H9 (cell line): ENCODE measurements around the gene TFB1M. TPM values are rescaled to one million over a fixed set of nuclear protein-coding genes. Genes with fewer than 3 reads are reported as not detected.

Source experiments
- DNase-seq: peaks from one replicate; pipeline ENCODE4 v3.0.0-alpha.2; 2017
- H2AFZ ChIP-seq: one replicate; pipeline ENCODE4 v1.6.1; 2013; ENCODE audit warnings: mild to moderate bottlenecking, low read length, control low read depth, moderate library complexity
- H2AK5ac ChIP-seq: 2 replicates; pipeline ENCODE4 v1.6.1; 2013; ENCODE audit warnings: low read length, control low read depth, mixed read lengths; ENCODE audit not compliant: insufficient read length
- H2BK120ac ChIP-seq: one replicate; pipeline ENCODE4 v1.6.1; 2013; ENCODE audit warnings: low read depth, mild to moderate bottlenecking, low read length, control low read depth, inconsistent platforms; ENCODE audit not compliant: poor library complexity, severe bottlenecking
- H2BK12ac ChIP-seq: 2 replicates; pipeline ENCODE4 v1.6.1; 2013; ENCODE audit warnings: low read length, control low read depth, mixed read lengths, low read depth; ENCODE audit not compliant: insufficient read length
- H2BK15ac ChIP-seq: 2 replicates; pipeline ENCODE4 v1.6.1; 2013; ENCODE audit warnings: low read depth, low read length, control low read depth
- H2BK20ac ChIP-seq: one replicate; pipeline ENCODE4 v1.6.1; 2013; ENCODE audit warnings: low read depth, mild to moderate bottlenecking, low read length, control low read depth, inconsistent platforms; ENCODE audit not compliant: poor library complexity, severe bottlenecking
- H2BK5ac ChIP-seq: 2 replicates; pipeline ENCODE4 v1.6.1; 2013; ENCODE audit warnings: low read length, control low read depth, mixed read lengths; ENCODE audit not compliant: insufficient read length
- H3K14ac ChIP-seq: 2 replicates; pipeline ENCODE4 v1.6.1; 2013; ENCODE audit warnings: low read length, control low read depth; ENCODE audit not compliant: insufficient read depth
- H3K18ac ChIP-seq: 2 replicates; pipeline ENCODE4 v1.6.1; 2013; ENCODE audit warnings: low read depth, mild to moderate bottlenecking, mixed read lengths, low read length, control low read depth; ENCODE audit not compliant: insufficient read length
- H3K23ac ChIP-seq: 2 replicates; pipeline ENCODE4 v1.6.1; 2013; ENCODE audit warnings: low read length, control low read depth, mixed read lengths, low read depth; ENCODE audit not compliant: insufficient read length
- H3K23me2 ChIP-seq: 2 replicates; pipeline ENCODE4 v1.6.1; 2013; ENCODE audit warnings: low read depth, mild to moderate bottlenecking, mixed read lengths, low read length, control low read depth; ENCODE audit not compliant: insufficient read length, poor library complexity, severe bottlenecking
- H3K27ac ChIP-seq: 2 replicates; pipeline ENCODE4 v1.5.1; 2013; ENCODE audit warnings: low read length, control low read depth, mixed read lengths, low read depth; ENCODE audit not compliant: insufficient read length
- H3K27me3 ChIP-seq: 2 replicates; pipeline ENCODE4 v1.6.1; 2013; ENCODE audit warnings: low read length, control low read depth, inconsistent platforms; ENCODE audit not compliant: insufficient read depth
- H3K4ac ChIP-seq: 2 replicates; pipeline ENCODE4 v1.6.1; 2013; ENCODE audit warnings: low read depth, mild to moderate bottlenecking, control low read depth, inconsistent platforms, low read length, moderate library complexity
- H3K4me1 ChIP-seq: 2 replicates; pipeline ENCODE4 v1.6.1; 2013; ENCODE audit warnings: low read length, control low read depth, inconsistent platforms; ENCODE audit not compliant: insufficient read depth
- H3K4me2 ChIP-seq: 2 replicates; pipeline ENCODE4 v1.6.1; 2013; ENCODE audit warnings: low read length, control low read depth, mixed read lengths; ENCODE audit not compliant: insufficient read length, insufficient read depth
- H3K56ac ChIP-seq: 2 replicates; pipeline ENCODE4 v1.6.1; 2013; ENCODE audit warnings: low read depth, mild to moderate bottlenecking, mixed read lengths, low read length, control low read depth; ENCODE audit not compliant: insufficient read length
- H3K79me1 ChIP-seq: 2 replicates; pipeline ENCODE4 v1.6.1; 2013; ENCODE audit warnings: low read depth, mild to moderate bottlenecking, moderate library complexity, low read length, control low read depth, inconsistent platforms; ENCODE audit not compliant: insufficient read depth, poor library complexity, severe bottlenecking
- H3K79me2 ChIP-seq: 2 replicates; pipeline ENCODE4 v1.6.1; 2013; ENCODE audit warnings: low read length, control low read depth, inconsistent platforms; ENCODE audit not compliant: insufficient read depth
- H3K9ac ChIP-seq: 2 replicates; pipeline ENCODE4 v1.6.1; 2013; ENCODE audit warnings: low read length, control low read depth, mixed read lengths; ENCODE audit not compliant: insufficient read length; ENCODE audit errors: extremely low read depth
- H3K9me3 ChIP-seq: one replicate; pipeline ENCODE4 v1.6.1; 2013; ENCODE audit warnings: low read depth, low read length, inconsistent platforms; ENCODE audit not compliant: control insufficient read depth
- H3T11ph ChIP-seq: one replicate; pipeline ENCODE4 v1.6.1; 2013; ENCODE audit warnings: mild to moderate bottlenecking, low read length, control low read depth, inconsistent platforms
- H4K20me1 ChIP-seq: one replicate; pipeline ENCODE4 v1.6.1; 2013; ENCODE audit not compliant: control insufficient read depth, insufficient read length, insufficient read depth
- H4K5ac ChIP-seq: 2 replicates; pipeline ENCODE4 v1.6.1; 2013; ENCODE audit warnings: low read depth, mild to moderate bottlenecking, mixed read lengths, low read length, control low read depth; ENCODE audit not compliant: insufficient read length
- H4K8ac ChIP-seq: replicated peaks from 2 replicates; pipeline ENCODE4 v1.6.1; 2013; ENCODE audit warnings: low read length, control low read depth, mixed read lengths, low read depth; ENCODE audit not compliant: insufficient read length
- H4K91ac ChIP-seq: 2 replicates; pipeline ENCODE4 v1.6.1; 2013; ENCODE audit warnings: low read depth, mild to moderate bottlenecking, moderate library complexity, mixed read lengths, low read length, control low read depth; ENCODE audit not compliant: insufficient read length
- H3K27ac Mint-ChIP-seq, 3 experiments: 2 replicates in 2 of 3; 3 replicates in 1 of 3; pipeline ENCODE4 v1.8.0; 2020 to 2021; ENCODE audit warnings: mixed read lengths in 3 of 3, mild to moderate bottlenecking in 1 of 3, moderate library complexity in 1 of 3
- H3K27me3 Mint-ChIP-seq: 2 replicates; pipeline ENCODE4 v1.8.0; 2021; ENCODE audit warnings: low read depth, mild to moderate bottlenecking, moderate library complexity, mixed read lengths
- H3K36me3 Mint-ChIP-seq, 3 experiments: 2 replicates in 2 of 3; 3 replicates in 1 of 3; pipeline ENCODE4 v1.8.0; 2020 to 2021; ENCODE audit warnings: low read depth in 3 of 3, mixed read lengths in 3 of 3; ENCODE audit not compliant: insufficient read depth in 1 of 3
- H3K4me1 Mint-ChIP-seq, 2 experiments: 2 replicates each; pipeline ENCODE4 v1.8.0; 2020; ENCODE audit warnings: mixed read lengths in 2 of 2
- H3K4me3 Mint-ChIP-seq, 2 experiments: 2 replicates in 1 of 2; 3 replicates in 1 of 2; pipeline ENCODE4 v1.8.0; 2020 to 2021; ENCODE audit warnings: mild to moderate bottlenecking in 2 of 2, mixed read lengths in 2 of 2, moderate library complexity in 1 of 2
- H3K9me3 Mint-ChIP-seq, 2 experiments: 2 replicates in 1 of 2; 3 replicates in 1 of 2; pipeline ENCODE4 v1.8.0; 2020; ENCODE audit warnings: mild to moderate bottlenecking in 2 of 2, mixed read lengths in 2 of 2, moderate library complexity in 1 of 2
- CTCF ChIP-seq: fragments of 200-600 bp; sonication (generic); conservative IDR thresholded peaks from 3 replicates; pipeline ENCODE4 v1.8.0; 2021; ENCODE audit warnings: antibody characterized with exemption, mild to moderate bottlenecking
- WGBS: extraction: QIAGEN DNeasy Blood & Tissue Kit; methylation state at CpG from one replicate; pipeline ENCODE4 v1.1.7; 2013; ENCODE audit warnings: missing lambda C conversion rate, low lambda C conversion rate, mixed read lengths; ENCODE audit not compliant: insufficient read length; ENCODE audit errors: extremely low coverage; 5-methylcytosine and 5-hydroxymethylcytosine counted together
- total RNA-seq: library from RNA; stranded (reverse); gene quantifications from 2 replicates; pipeline ENCODE4 v1.2.1, GENCODE V29; 2021

TFB1M gene
- total RNA-seq, 1 experiment from 2014 or later, result 28.6 TPM

GRCh38 chr6:155319902-155320301, 5.6 kb upstream of the TFB1M start:
- no peaks in the 10 kb centered on the region for H3K79me1 ChIP-seq
- no peak for TF ChIP-seq CTCF
- H2BK15ac ChIP-seq, result no peak overlapping the region
- no peaks in the 10 kb centered on the region for H3K23me2 ChIP-seq
- H2AK5ac ChIP-seq, result no peak overlapping the region
- no peak overlapping the region for H4K8ac ChIP-seq
- no peak overlapping the region for H3K14ac ChIP-seq
- H2AFZ ChIP-seq, result no peak overlapping the region
- no peaks in the 10 kb centered on the region for H4K20me1 ChIP-seq
- H3T11ph ChIP-seq, result no peak overlapping the region
- no peak overlapping the region for H3K9ac ChIP-seq
- no peaks in the 10 kb centered on the region for H3K79me2 ChIP-seq
- H2BK12ac ChIP-seq, result no peak overlapping the region
- H3K4me2 ChIP-seq, result no peak overlapping the region
- H3K27me3 ChIP-seq, result no peaks in the 10 kb centered on the region
- no peaks in the 10 kb centered on the region for H3K36me3 Mint-ChIP-seq
- H2BK20ac ChIP-seq, result no peak overlapping the region
- H3K9me3 Mint-ChIP-seq, result no peaks in the 10 kb centered on the region
- no peak overlapping the region for H3K4me3 Mint-ChIP-seq
- H3K4me1 ChIP-seq, result no peaks in the 10 kb centered on the region; the same call in 1 of the 2 replicates
- H4K5ac ChIP-seq, result no peak overlapping the region
- H4K91ac ChIP-seq, result no peak overlapping the region
- no peak overlapping the region for H3K56ac ChIP-seq
- H2BK120ac ChIP-seq, result no peak overlapping the region
- no peak overlapping the region for H2BK5ac ChIP-seq
- H3K9me3 ChIP-seq, result no peaks in the 10 kb centered on the region
- H3K4ac ChIP-seq, result no peak overlapping the region
- no peak overlapping the region for H3K23ac ChIP-seq
- no peak overlapping the region for H3K27ac Mint-ChIP-seq
- no peak overlapping the region for H3K27ac ChIP-seq
- H3K4me1 Mint-ChIP-seq, result peaks cover 6 to 15% of the 10 kb centered on the region in 2 experiments
- H3K18ac ChIP-seq, result no peak overlapping the region
- WGBS, result no CpG with 5 or more reads among the region's 4 CpGs
- no peaks in the 10 kb centered on the region for H3K27me3 Mint-ChIP-seq
- DNase-seq, result no peak
